Breast epithelium (tissue), 3 donors: ENCODE measurements around the gene TMCO4.

Experiments used
- CTCF ChIP-seq, 3 donors: fragments of 450-650 bp; IDR thresholded peaks; one replicate each; pipeline ENCODE4 v1.5.1; 2016 to 2017; ENCODE audit warnings: antibody characterized with exemption in 3 of 3, mild to moderate bottlenecking in 3 of 3, moderate library complexity in 3 of 3
- POLR2A ChIP-seq: fragments of 450-650 bp; IDR thresholded peaks from one replicate; pipeline ENCODE4 v1.6.1; 2016; ENCODE audit warnings: antibody characterized with exemption, mild to moderate bottlenecking, moderate library complexity
- POLR2AphosphoS5 ChIP-seq, 3 donors: sonication (generic); formaldehyde crosslinking; IDR thresholded peaks; one replicate each; pipeline ENCODE4 v1.6.1; 2017; ENCODE audit warnings: antibody characterized with exemption in 3 of 3

DNA sequence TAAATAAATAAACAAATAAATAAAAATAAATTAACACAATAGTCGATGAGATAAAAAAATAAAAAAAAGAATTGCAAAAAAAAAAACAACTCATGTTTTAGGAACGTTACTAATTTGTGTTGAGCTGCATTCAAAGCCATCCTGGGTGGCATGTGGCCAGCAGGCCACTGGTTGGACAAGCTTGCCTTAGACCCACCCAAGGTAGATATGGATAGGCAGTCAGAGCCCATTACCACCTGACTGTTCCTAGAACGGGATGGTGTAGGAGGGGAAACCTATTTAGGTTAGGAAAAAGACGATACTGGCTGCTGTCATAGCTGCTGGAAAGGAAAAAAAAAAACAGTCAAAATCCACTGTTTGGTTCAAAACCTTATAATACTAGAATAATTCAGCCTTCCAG, 94.3 kb downstream of the TMCO4 start:
- TF ChIP-seq CTCF (IDR thresholded peaks at IDR 0.05) (no peak), POLR2AphosphoS5 (IDR thresholded peaks at IDR 0.05) (no peak), POLR2A (no peak)
